ENCODE measurements around the gene NEDD4L.
"Not testable (repeated sequence)": the region's sequence is repeated elsewhere in the genome, so short reads cannot be mapped to it uniquely, and the experiment has no call there.

The NEDD4L gene

GRCh38 chr18:58241026-58241679 is 197.1 kb downstream of the NEDD4L start:
- DNase-seq (ENCODE audit: low read depth) = no peak

- DNase-seq (ENCODE audit: low read depth) = no peak
Observed at GRCh38 chr18:58241877-58242276, 197.9 kb downstream of the NEDD4L start.

- DNase-seq (ENCODE audit: low read depth) = no peak
Observed at GRCh38 chr18:58242435-58242834, 198.4 kb downstream of the NEDD4L start.

- DNase-seq (ENCODE audit: low read depth) = no peak
Observed at GRCh38 chr18:58242968-58243367, 198.9 kb downstream of the NEDD4L start.

GRCh38 chr18:58243401-58243800 is 199.4 kb downstream of the NEDD4L start:
- no peak for DNase-seq (ENCODE audit: low read depth)

- DNase-seq (ENCODE audit: low read depth) = no peak
Observed at GRCh38 chr18:58247363-58247834, 203.4 kb downstream of the NEDD4L start.

- no peak for DNase-seq (ENCODE audit: low read depth)
Observed at GRCh38 chr18:58249712-58250111, 205.7 kb downstream of the NEDD4L start.

GRCh38 chr18:58251416-58251815 is 207.4 kb downstream of the NEDD4L start:
- DNase-seq (ENCODE audit: low read depth) = no peak

GRCh38 chr18:58252166-58252565 is 208.1 kb downstream of the NEDD4L start:
- no peak for DNase-seq (ENCODE audit: low read depth)

GRCh38 chr18:58253318-58253717 is 209.3 kb downstream of the NEDD4L start:
- DNase-seq (ENCODE audit: low read depth) = no peak

- no peak for DNase-seq (ENCODE audit: low read depth)
Observed at GRCh38 chr18:58253871-58254270, 209.8 kb downstream of the NEDD4L start.

- DNase-seq (ENCODE audit: low read depth) = no peak
Observed at GRCh38 chr18:58254873-58255511, 211.0 kb downstream of the NEDD4L start.

- DNase-seq (ENCODE audit: low read depth) = no peak
Observed at GRCh38 chr18:58255701-58256311, 211.8 kb downstream of the NEDD4L start.

- DNase-seq (ENCODE audit: low read depth) = no peak
Observed at GRCh38 chr18:58256316-58257080, 212.5 kb downstream of the NEDD4L start.

GRCh38 chr18:58257461-58257860 is 213.4 kb downstream of the NEDD4L start:
- no peak for DNase-seq (ENCODE audit: low read depth)

GRCh38 chr18:58258692-58259342 is 214.8 kb downstream of the NEDD4L start:
- DNase-seq (ENCODE audit: low read depth) = no peak

GRCh38 chr18:58263055-58263957 is 219.3 kb downstream of the NEDD4L start:
- peak; percentile 19 for DNase-seq (ENCODE audit: low read depth)

- DNase-seq (ENCODE audit: low read depth) = no peak
Observed at GRCh38 chr18:58264075-58264474, 220.0 kb downstream of the NEDD4L start.

- DNase-seq (ENCODE audit: low read depth) = no peak
Observed at GRCh38 chr18:58264840-58265239, 220.8 kb downstream of the NEDD4L start.

- not testable (repeated sequence) for DNase-seq (ENCODE audit: low read depth)
Observed at GRCh38 chr18:58265489-58265888, 221.5 kb downstream of the NEDD4L start.

- DNase-seq (ENCODE audit: low read depth) = no peak
Observed at GRCh38 chr18:58266291-58266690, 222.3 kb downstream of the NEDD4L start.

Data from HS-27A (cell line).